ENCODE measurements around the gene ACACB. TPM values are rescaled to one million over a fixed set of nuclear protein-coding genes. Genes with fewer than 3 reads are reported as not detected.

Gene ACACB
- total RNA-seq, 6 experiments from 2014 or later = 107 to 237 (median 187) TPM

- Histone ChIP-seq H3K4me3 (no peak overlapping the region), H3K4me1 (no peaks in the 10 kb centered on the region), H3K36me3 (no peaks in the 10 kb centered on the region), H3K27ac (no peak overlapping the region), H3K27me3 (no peaks in the 10 kb centered on the region), H3K9me3 (no peaks in the 10 kb centered on the region)
- intact Hi-C loops (cut with DNase I) = no loop called here
- TF ChIP-seq POLR2A (IDR thresholded peaks at IDR 0.05) = no peak
- TF ChIP-seq CTCF (IDR thresholded peaks at IDR 0.05) = no peak
- no CpG with 5 or more reads among the region's 16 CpGs for WGBS (ENCODE audit: insufficient coverage, low coverage, low lambda C conversion rate, missing lambda C conversion rate)
- DNase-seq (peak in 2 of 3 donors; percentile 12 to 48), ATAC-seq (no peak)
These were observed 171.6 kb downstream of the ACACB start for GRCh38 chr12:109287811-109288469.

DNA sequence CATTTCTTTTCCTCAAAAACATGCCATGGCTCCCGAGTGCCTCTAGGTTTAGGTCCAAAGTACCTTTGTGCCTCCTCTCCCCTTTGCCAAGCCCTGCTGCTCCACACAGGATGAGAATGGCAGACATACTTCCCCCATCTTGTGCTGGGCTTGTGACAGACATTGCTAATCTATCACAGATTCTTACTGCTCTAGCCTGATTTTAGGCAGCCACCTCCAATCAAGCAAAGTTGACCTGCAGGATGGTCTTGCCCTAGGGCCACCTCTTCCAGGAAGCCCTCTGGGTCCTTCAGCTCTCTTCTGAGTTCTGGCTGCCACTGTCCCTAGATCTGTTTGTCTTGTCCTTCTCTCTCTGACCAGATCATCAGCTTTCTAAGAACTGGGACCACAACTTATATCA is 172.2 kb downstream of the ACACB start:
- TF ChIP-seq CTCF (IDR thresholded peaks at IDR 0.05) = no peak
- Histone ChIP-seq H3K4me3 (no peak overlapping the region), H3K36me3 (no peaks in the 10 kb centered on the region), H3K27me3 (no peaks in the 10 kb centered on the region), H3K27ac (no peak overlapping the region), H3K9me3 (no peaks in the 10 kb centered on the region), H3K4me1 (no peaks in the 10 kb centered on the region)
- intact Hi-C loops (cut with DNase I) = no loop called here
- ATAC-seq = no peak
- DNase-seq = no peak
- 38% methylated on average over 1 of the region's 1 CpG for WGBS (ENCODE audit: insufficient coverage, low coverage, low lambda C conversion rate, missing lambda C conversion rate)

DNA sequence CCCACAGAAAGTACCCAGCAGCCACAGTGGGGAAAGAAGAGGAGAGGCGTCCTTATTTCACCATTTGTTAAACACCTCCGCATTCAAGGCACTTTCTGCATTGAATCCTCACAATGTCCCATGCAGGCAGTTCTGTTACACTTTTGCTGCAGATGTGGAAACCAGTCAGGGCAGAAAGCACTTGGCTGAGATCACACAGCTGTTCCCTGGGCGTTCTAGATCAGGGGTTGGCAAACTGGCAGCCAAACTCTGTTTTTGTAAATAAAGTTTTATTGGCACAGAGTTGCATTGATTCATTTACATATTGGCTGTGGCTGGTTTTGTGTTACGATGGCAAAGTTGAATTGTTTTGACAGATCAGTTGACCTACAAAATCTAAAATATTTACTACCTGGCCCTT is 172.6 kb downstream of the ACACB start:
- TF ChIP-seq POLR2A (IDR thresholded peaks at IDR 0.05) (no peak), CTCF (IDR thresholded peaks at IDR 0.05) (no peak)
- WGBS (ENCODE audit: insufficient coverage, low coverage, low lambda C conversion rate, missing lambda C conversion rate) = 55% methylated on average over 4 of the region's 4 CpGs
- peak in 1 of 4 donors; percentile 66 for ATAC-seq

DNA sequence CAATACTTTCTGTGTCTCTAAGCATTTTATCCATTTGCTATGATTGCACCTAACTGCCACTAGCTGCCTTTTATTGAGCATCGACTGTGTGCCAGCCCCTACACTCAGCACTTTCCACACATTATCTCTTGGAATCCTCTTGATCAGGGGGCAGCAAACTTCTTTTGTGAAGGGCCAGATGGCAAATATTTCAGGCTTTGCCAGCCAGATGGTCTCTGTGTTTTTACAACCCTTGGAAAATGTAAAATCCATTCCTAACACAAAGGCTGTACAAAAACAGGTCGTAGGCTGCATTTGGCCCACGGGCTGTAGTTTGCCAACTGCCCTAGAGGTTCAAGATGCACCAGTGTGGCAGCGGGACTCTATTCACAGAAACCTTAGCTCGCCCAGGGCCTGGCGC is 173.2 kb downstream of the ACACB start:
- Histone ChIP-seq H3K9me3 (no peaks in the 10 kb centered on the region), H3K4me1 (no peaks in the 10 kb centered on the region), H3K27me3 (no peaks in the 10 kb centered on the region), H3K4me3 (no peak overlapping the region), H3K36me3 (no peaks in the 10 kb centered on the region), H3K27ac (no peak overlapping the region)
- DNase-seq (no peak), ATAC-seq (no peak)
- WGBS (ENCODE audit: insufficient coverage, low coverage, low lambda C conversion rate, missing lambda C conversion rate) = 85% methylated on average over 4 of the region's 6 CpGs
- no peak for TF ChIP-seq POLR2A (IDR thresholded peaks at IDR 0.05)
- TF ChIP-seq CTCF (IDR thresholded peaks at IDR 0.05) = no peak
- intact Hi-C loops (cut with DNase I) = no loop called here

More for the DNA sequence above, 172.6 kb downstream of the ACACB start:
- no peaks in the 10 kb centered on the region for H3K36me3 ChIP-seq
- intact Hi-C loops (cut with DNase I) = no loop called here
- H3K4me3 ChIP-seq = no peak overlapping the region
- DNase-seq = peak in 1 of 3 donors; percentile 36
- no peaks in the 10 kb centered on the region for H3K9me3 ChIP-seq
- no peaks in the 10 kb centered on the region for H3K27me3 ChIP-seq
- H3K27ac ChIP-seq = no peak overlapping the region
- no peaks in the 10 kb centered on the region for H3K4me1 ChIP-seq
